SH-SY5Y (cell line): ENCODE data around the gene GSC.

Source experiments
- GATA2 ChIP-seq: IDR thresholded peaks from 2 replicates; pipeline ENCODE4 v1.6.1; 2011; ENCODE audit warnings: mild to moderate bottlenecking, low read depth, low read length
- GATA3 ChIP-seq: IDR thresholded peaks from 2 replicates; pipeline ENCODE4 v1.6.1; 2011; ENCODE audit warnings: low read depth, mild to moderate bottlenecking, low read length, moderate library complexity

- TF ChIP-seq GATA2 (no peak), GATA3 (no peak)
These were observed 47.5 kb downstream of the GSC start for GRCh38 chr14:94722397-94722796.
